ENCODE measurements around the gene STAT6. TPM values are rescaled to one million over a fixed set of nuclear protein-coding genes. Genes with fewer than 3 reads are reported as not detected.

Gene STAT6
- total and polyA plus RNA-seq, 2 donors (not counting 1 experiment from before 2014, with no cell fraction given) = 544 to 736 TPM

GRCh38 chr12:57158186-57158585 lies 47.0 kb upstream of the STAT6 start:
- ATAC-seq (ENCODE audit: low read depth) = no peak

More at GRCh38 chr12:57158186-57158585, 47.0 kb upstream of the STAT6 start:
- WGBS (ENCODE audit: insufficient coverage) = 98% methylated on average over 14 of the region's 16 CpGs
- intact Hi-C loops (cut with micrococcal nuclease) = no loop called here
- Histone ChIP-seq H3K79me2 (ENCODE audit: control insufficient read depth, insufficient read depth, low read length) (no peaks in the 10 kb centered on the region), H3K4me1 (ENCODE audit: control insufficient read depth in 2 of 2, insufficient read depth in 2 of 2, low read length in 2 of 2) (peaks cover 4 to 14% of the 10 kb centered on the region in 2 donors), H3K27me3 (replicated peaks in 1 of 4; ENCODE audit: control extremely low read depth in 1 of 4, control insufficient read depth in 3 of 4, insufficient read depth in 4 of 4, low read length in 3 of 4) (no peaks in the 10 kb centered on the region), H3K4me3 (ENCODE audit: control extremely low read depth in 1 of 5, extremely low read depth in 1 of 5, insufficient read depth in 1 of 5, low read depth in 2 of 5, low read length in 4 of 5) (no peak overlapping the region), H3K9ac (ENCODE audit: low read length) (no peak overlapping the region), H3K4me2 (replicated peaks; ENCODE audit: low read depth, low read length, poor library complexity, severe bottlenecking) (no peak overlapping the region), H3K36me3 (replicated peaks in 1 of 2; ENCODE audit: control extremely low read depth in 1 of 2, control insufficient read depth in 1 of 2, extremely low read depth in 1 of 2, insufficient read depth in 2 of 2, low read length in 1 of 2) (no peaks in the 10 kb centered on the region), H3K9me3 (ENCODE audit: control extremely low read depth in 1 of 3, control insufficient read depth in 2 of 3, insufficient read depth in 1 of 3, low read length in 2 of 3) (peaks cover 0 to 3% (median 0%) of the 10 kb centered on the region in 3 donors), H2AFZ (ENCODE audit: insufficient read depth, low read depth, low read length, poor library complexity, severe bottlenecking) (no peak overlapping the region), H3K27ac (ENCODE audit: low read length in 2 of 2) (no peak overlapping the region), H4K20me1 (ENCODE audit: control insufficient read depth, insufficient read depth, low read length, poor library complexity, severe bottlenecking) (no peaks in the 10 kb centered on the region)
- H3K4me1 Mint-ChIP-seq = peaks cover 9% of the 10 kb centered on the region
- ChIA-PET CTCF (interaction anchor here (1.1 to 1.2 kb wide), 2 partner anchors 23 to 34 kb away, joined by 3 to 4 read pairs; no protein-coding TSS in a partner anchor), POLR2A (no interaction called here)
- H3K27ac Mint-ChIP-seq = no peak overlapping the region
- DNase-seq = no peak
- peaks cover 9% of the 10 kb centered on the region for H3K27me3 Mint-ChIP-seq
- no peak for TF ChIP-seq EZH2 (IDR thresholded peaks at IDR 0.05; ENCODE audit: borderline replicate concordance, insufficient read depth, low read depth, low read length, poor library complexity, severe bottlenecking)
- no peak for TF ChIP-seq CTCF (IDR thresholded peaks at IDR 0.05)
- H3K4me3 Mint-ChIP-seq = no peak overlapping the region
- H3K9me3 Mint-ChIP-seq (ENCODE audit: insufficient read depth) = no peaks in the 10 kb centered on the region

Data from B cell (primary cell).